Smooth muscle cell (in vitro differentiated cells): ENCODE data around the gene PLEKHG3. TPM values are rescaled to one million over a fixed set of nuclear protein-coding genes. Genes with fewer than 3 reads are reported as not detected.

Experiments
- DNase-seq: peaks from one replicate; lab custom pipeline; 2025; ENCODE audit not compliant: unreplicated experiment; lab: John Stamatoyannopoulos, UW
- H2AFZ ChIP-seq: fragments of 200-600 bp; sonication (generic); 2 replicates; pipeline ENCODE4 v1.6.0; 2016; ENCODE audit warnings: antibody characterized with exemption, low read depth, mild to moderate bottlenecking
- H3F3A ChIP-seq: fragments of 200-600 bp; sonication (generic); 2 replicates; pipeline ENCODE4 v1.6.0; 2017; ENCODE audit warnings: antibody characterized with exemption, low read depth
- H3K27ac ChIP-seq: fragments of 200-600 bp; sonication (generic); 2 replicates; pipeline ENCODE4 v1.5.1; 2016; ENCODE audit warnings: low read depth, mild to moderate bottlenecking
- H3K27me3 ChIP-seq: fragments of 200-600 bp; sonication (generic); 2 replicates; pipeline ENCODE4 v1.6.1; 2016; ENCODE audit warnings: low read depth, mild to moderate bottlenecking
- H3K36me3 ChIP-seq: fragments of 200-600 bp; sonication (generic); 2 replicates; pipeline ENCODE4 v1.5.1; 2016; ENCODE audit warnings: low read depth
- H3K4me1 ChIP-seq: fragments of 200-600 bp; sonication (generic); 2 replicates; pipeline ENCODE4 v1.5.1; 2016; ENCODE audit warnings: low read depth
- H3K4me2 ChIP-seq: fragments of 200-600 bp; sonication (generic); 2 replicates; pipeline ENCODE4 v1.6.0; 2016; ENCODE audit warnings: mild to moderate bottlenecking
- H3K4me3 ChIP-seq: fragments of 200-600 bp; sonication (generic); 2 replicates; pipeline ENCODE4 v1.5.1; 2016; ENCODE audit warnings: mild to moderate bottlenecking
- H3K79me2 ChIP-seq: fragments of 200-600 bp; sonication (generic); 2 replicates; pipeline ENCODE4 v1.6.0; 2016; ENCODE audit warnings: low read depth, mild to moderate bottlenecking
- H3K9ac ChIP-seq: fragments of 200-600 bp; sonication (generic); 2 replicates; pipeline ENCODE4 v1.6.0; 2016; ENCODE audit warnings: low read depth
- H3K9me3 ChIP-seq: fragments of 200-600 bp; sonication (generic); replicated peaks from 2 replicates; pipeline ENCODE4 v1.5.1; 2016; ENCODE audit warnings: low read depth
- H4K20me1 ChIP-seq: fragments of 200-600 bp; sonication (generic); 2 replicates; pipeline ENCODE4 v1.6.0; 2016; ENCODE audit warnings: low read depth
- WGBS: methylation state at CpG from one replicate; pipeline ENCODE4 v1.1.7; 2016; ENCODE audit warnings: low lambda C conversion rate; 5-methylcytosine and 5-hydroxymethylcytosine counted together
- polyA plus RNA-seq: library from polyadenylated mRNA; unstranded; fragments of >200 nt; fragmentation: Nextera tagmentation; extraction: Ambion mirVana; gene quantifications from 2 replicates; pipeline ENCODE4 v1.2.1, GENCODE V29; 2016
- total RNA-seq: library from RNA; depleted of rRNA; stranded (reverse); fragments of >200 nt; gene quantifications from 2 replicates; pipeline ENCODE4 v1.2.3, GENCODE V29; 2014
- TF ChIP-seq, protein P1 (sequence below): fragments of 200-600 bp; sonication (generic); IDR thresholded peaks from 2 replicates; pipeline ENCODE4 v1.5.1; 2017; ENCODE audit warnings: borderline replicate concordance, mild to moderate bottlenecking, antibody characterized with exemption; ENCODE audit not compliant: insufficient read depth, poor library complexity, severe bottlenecking

The PLEKHG3 gene
- total and polyA plus RNA-seq, 2 experiments from 2014 or later, result 17.6 to 18.3 TPM

DNA sequence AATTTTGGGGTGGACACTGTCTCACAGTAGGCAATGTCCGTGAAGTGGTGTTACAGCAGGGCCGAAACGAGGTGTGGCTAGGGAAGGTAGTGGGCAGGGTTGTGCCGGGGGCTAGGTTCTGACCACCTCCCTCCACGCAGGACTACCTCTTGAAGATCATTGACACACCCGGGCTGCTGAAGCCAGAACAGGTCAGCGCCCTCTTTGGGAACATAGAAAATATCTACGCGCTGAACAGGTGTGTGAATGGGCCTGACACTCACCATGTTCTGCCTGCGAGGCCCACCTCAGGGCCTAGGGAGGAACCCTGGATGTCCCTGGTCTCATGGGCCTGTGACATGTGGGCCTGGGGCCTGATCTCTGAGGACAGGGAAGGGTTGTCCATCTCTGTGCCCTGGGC lies 24.6 kb downstream of the PLEKHG3 start:
- TF ChIP-seq, protein P1, sequence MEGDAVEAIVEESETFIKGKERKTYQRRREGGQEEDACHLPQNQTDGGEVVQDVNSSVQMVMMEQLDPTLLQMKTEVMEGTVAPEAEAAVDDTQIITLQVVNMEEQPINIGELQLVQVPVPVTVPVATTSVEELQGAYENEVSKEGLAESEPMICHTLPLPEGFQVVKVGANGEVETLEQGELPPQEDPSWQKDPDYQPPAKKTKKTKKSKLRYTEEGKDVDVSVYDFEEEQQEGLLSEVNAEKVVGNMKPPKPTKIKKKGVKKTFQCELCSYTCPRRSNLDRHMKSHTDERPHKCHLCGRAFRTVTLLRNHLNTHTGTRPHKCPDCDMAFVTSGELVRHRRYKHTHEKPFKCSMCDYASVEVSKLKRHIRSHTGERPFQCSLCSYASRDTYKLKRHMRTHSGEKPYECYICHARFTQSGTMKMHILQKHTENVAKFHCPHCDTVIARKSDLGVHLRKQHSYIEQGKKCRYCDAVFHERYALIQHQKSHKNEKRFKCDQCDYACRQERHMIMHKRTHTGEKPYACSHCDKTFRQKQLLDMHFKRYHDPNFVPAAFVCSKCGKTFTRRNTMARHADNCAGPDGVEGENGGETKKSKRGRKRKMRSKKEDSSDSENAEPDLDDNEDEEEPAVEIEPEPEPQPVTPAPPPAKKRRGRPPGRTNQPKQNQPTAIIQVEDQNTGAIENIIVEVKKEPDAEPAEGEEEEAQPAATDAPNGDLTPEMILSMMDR, result no peak
- Histone ChIP-seq H3K79me2 (peaks cover 24% of the 10 kb centered on the region), H3K4me3 (no peak overlapping the region), H3F3A (no peaks in the 10 kb centered on the region), H3K4me1 (peaks cover 28% of the 10 kb centered on the region), H4K20me1 (peaks cover 19% of the 10 kb centered on the region), H3K27ac (no peak overlapping the region), H3K9ac (no peak overlapping the region), H3K9me3 (no peaks in the 10 kb centered on the region), H3K27me3 (no peaks in the 10 kb centered on the region), H3K4me2 (no peak overlapping the region), H3K36me3 (no peaks in the 10 kb centered on the region), H2AFZ (no peak overlapping the region)
- DNase-seq, result no peak
- 98% methylated on average over 10 of the region's 10 CpGs for WGBS

DNA sequence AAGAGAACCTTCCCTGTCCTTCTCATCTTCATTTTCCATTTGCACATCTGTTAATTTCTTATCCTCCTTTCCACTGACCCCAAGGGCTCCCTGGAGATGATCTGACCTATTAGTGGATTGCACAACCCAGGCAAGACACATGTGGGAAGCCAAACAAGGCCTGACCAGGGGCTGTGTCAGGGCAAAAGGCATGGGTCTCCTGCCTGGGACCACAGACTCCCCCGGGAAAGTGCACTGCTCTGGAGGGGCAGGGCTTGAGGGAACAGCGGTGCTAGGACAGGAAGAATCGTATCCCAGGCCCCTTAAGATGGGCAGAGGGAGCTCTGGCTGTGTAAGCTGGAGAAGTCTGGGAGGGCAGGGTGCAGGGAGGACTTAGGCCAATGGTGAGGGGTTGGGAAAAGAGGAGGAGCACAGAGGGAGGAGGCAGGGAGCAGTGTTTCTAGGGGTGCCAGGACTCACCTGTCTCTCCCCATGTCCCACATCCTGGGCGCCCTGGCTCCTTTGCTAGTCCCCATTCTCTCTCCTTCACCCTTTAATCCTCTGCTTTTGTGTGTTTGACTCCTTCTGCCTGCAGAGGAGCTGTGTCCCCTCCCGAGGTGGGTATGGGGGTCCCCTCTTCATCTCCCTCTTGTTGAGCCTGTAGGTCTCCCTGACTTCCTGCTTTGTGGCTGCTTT lies 25.3 kb downstream of the PLEKHG3 start:
- Histone ChIP-seq H3K9ac (no peak overlapping the region), H3K9me3 (no peaks in the 10 kb centered on the region), H3K4me3 (no peak overlapping the region), H3F3A (no peaks in the 10 kb centered on the region), H2AFZ (no peak overlapping the region), H3K27ac (no peak overlapping the region), H4K20me1 (peaks cover 19% of the 10 kb centered on the region), H3K79me2 (peaks cover 22% of the 10 kb centered on the region), H3K4me2 (no peak overlapping the region), H3K4me1 (peaks cover 21% of the 10 kb centered on the region), H3K36me3 (no peaks in the 10 kb centered on the region), H3K27me3 (no peaks in the 10 kb centered on the region)
- 89% methylated on average over 5 of the region's 5 CpGs for WGBS
- DNase-seq, result no peak
- TF ChIP-seq, protein P1, result no peak

DNA sequence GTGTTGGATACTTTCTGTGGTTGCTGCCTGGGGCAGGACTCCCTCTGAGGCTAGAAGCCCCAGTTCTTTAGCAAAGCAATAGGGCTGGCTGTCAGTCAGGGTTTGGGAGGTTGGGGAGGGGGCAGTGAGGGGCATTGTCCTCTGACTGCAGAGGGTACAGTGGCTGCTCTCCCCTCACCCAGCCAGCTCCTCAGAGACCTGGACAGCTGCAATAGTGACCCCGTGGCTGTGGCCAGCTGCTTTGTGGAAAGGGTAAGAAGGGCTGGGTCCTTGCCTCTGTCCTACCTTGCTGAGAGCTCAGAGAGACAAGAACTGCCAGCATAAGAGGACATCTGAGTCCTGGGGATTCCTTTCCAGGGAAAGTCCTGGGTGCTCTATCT lies 25.8 kb downstream of the PLEKHG3 start:
- no peak overlapping the region for H2AFZ ChIP-seq
- TF ChIP-seq, protein P1, result no peak
- H3K27me3 ChIP-seq, result no peaks in the 10 kb centered on the region
- H3K79me2 ChIP-seq, result peaks cover 22% of the 10 kb centered on the region
- H3K4me2 ChIP-seq, result no peak overlapping the region
- no peak overlapping the region for H3K27ac ChIP-seq
- H3K36me3 ChIP-seq, result no peaks in the 10 kb centered on the region
- H4K20me1 ChIP-seq, result peaks cover 21% of the 10 kb centered on the region
- DNase-seq, result no peak
- 100% methylated on average over 1 of the region's 1 CpG for WGBS
- H3K9me3 ChIP-seq, result no peaks in the 10 kb centered on the region
- H3F3A ChIP-seq, result no peaks in the 10 kb centered on the region
- H3K9ac ChIP-seq, result no peak overlapping the region
- peaks cover 16% of the 10 kb centered on the region for H3K4me1 ChIP-seq
- no peak overlapping the region for H3K4me3 ChIP-seq

DNA sequence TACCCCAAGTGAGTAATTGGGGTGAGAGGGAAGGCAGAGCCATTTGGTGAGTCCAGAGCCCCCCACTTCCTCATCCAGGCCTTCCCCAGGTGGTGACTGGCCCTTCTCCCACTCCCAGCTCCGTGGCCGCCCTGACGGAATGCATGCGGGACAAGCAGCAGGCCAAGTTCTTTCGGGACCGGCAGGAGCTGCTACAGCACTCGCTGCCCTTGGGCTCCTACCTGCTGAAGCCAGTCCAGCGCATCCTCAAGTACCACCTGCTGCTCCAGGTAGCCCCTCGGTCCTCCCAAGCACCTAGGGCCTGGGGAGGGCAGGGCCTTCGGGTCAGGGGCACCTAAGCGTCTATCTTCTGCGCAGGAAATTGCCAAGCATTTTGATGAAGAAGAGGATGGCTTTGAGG lies 26.5 kb downstream of the PLEKHG3 start:
- Histone ChIP-seq H3K36me3 (no peaks in the 10 kb centered on the region), H3K9me3 (no peaks in the 10 kb centered on the region), H2AFZ (no peak overlapping the region), H3K4me2 (no peak overlapping the region), H4K20me1 (peaks cover 21% of the 10 kb centered on the region), H3K9ac (no peak overlapping the region), H3K4me1 (peaks cover 10% of the 10 kb centered on the region), H3K27me3 (no peaks in the 10 kb centered on the region), H3K4me3 (no peak overlapping the region), H3K27ac (no peak overlapping the region), H3K79me2 (peaks cover 23% of the 10 kb centered on the region), H3F3A (no peaks in the 10 kb centered on the region)
- TF ChIP-seq, protein P1, result no peak
- 95% methylated on average over 12 of the region's 12 CpGs for WGBS
- no peak for DNase-seq
